ENCODE results near the gene PARD6A. TPM values are rescaled to one million over a fixed set of nuclear protein-coding genes. Genes with fewer than 3 reads are reported as not detected.

PARD6A gene
- total and polyA plus RNA-seq, 2 experiments from 2014 or later, result 0.71 to 1.1 TPM

DNA sequence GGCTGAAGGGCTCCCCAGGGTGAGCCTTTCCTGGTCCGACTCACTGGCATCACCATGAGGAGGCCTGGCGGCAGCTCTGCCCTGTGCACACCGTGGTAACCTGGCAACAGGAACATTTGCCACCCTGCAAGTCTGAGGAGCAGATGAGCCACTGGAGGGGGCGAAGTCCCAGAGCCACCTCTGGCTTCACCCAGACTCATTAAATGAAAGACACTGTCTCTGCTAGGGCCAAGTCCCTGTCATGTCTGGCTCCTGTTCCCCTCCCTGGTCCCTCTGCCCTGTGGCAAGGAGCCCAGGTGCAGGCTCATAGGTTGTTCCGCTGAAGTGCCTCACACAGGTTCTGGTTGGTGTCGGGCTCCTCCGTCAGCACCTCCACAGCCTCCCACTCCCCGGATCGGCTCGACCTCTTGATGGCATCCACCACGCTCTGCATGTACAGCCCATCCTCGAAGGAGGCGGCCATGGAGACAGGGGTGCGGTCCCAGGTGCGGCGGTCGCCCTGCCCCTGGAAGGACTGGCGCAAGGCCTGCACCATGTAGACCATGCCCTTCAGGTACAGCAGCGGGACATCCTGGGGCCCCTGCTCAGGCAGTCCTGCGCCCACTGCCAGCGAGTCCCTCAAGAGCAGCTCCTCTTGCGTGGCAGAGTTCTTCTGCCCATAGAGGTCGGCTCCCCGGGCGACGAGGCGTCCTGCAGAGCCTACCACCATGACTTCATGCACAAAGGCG is 14.3 kb downstream of the PARD6A start:
- Histone ChIP-seq H3K4me1 (ENCODE audit: low read depth) (no peaks in the 10 kb centered on the region), H3K27ac (no peak overlapping the region), H3K9me3 (ENCODE audit: low read depth) (no peaks in the 10 kb centered on the region), H3K27me3 (peaks cover 87% of the 10 kb centered on the region), H3K4me3 (no peak overlapping the region), H3K36me3 (no peaks in the 10 kb centered on the region)
- TF ChIP-seq CTCF (IDR thresholded peaks at IDR 0.05; ENCODE audit: low read depth, low read length), result no peak
- DNase-seq (ENCODE audit: low read depth in 1 of 2, low spot score in 1 of 2), result no peak

GRCh38 chr16:67675579-67675935 is 14.8 kb downstream of the PARD6A start:
- peaks cover 87% of the 10 kb centered on the region for H3K27me3 ChIP-seq
- no peaks in the 10 kb centered on the region for H3K4me1 ChIP-seq (ENCODE audit: low read depth)
- no peak overlapping the region for H3K4me3 ChIP-seq
- no peak for TF ChIP-seq CTCF (IDR thresholded peaks at IDR 0.05; ENCODE audit: low read depth, low read length)
- H3K27ac ChIP-seq, result no peak overlapping the region
- no peaks in the 10 kb centered on the region for H3K9me3 ChIP-seq (ENCODE audit: low read depth)
- no peaks in the 10 kb centered on the region for H3K36me3 ChIP-seq
- no peak for DNase-seq (ENCODE audit: low read depth in 1 of 2, low spot score in 1 of 2)

DNA sequence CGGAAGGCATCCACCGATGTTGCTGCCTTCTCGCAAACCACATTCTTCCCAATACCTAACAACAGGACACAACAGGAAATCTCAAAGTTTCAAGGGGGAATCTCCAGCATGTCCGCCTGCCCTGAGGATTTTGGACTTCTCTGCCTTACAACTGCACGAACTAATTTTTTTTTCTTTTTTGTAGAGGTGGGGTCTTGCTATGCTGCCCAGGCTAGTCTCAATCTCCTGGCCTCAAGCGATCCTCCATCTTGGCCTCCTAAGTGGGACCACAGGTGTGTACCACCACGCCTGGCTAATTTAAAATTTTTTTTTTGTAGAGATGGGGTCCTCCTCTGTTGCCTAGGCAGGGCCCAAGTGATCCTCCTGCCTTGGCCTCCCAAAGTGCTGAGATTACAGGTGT is 15.2 kb downstream of the PARD6A start:
- DNase-seq (ENCODE audit: low read depth in 1 of 2, low spot score in 1 of 2), result no peak
- Histone ChIP-seq H3K27ac (no peak overlapping the region), H3K36me3 (no peaks in the 10 kb centered on the region), H3K4me1 (ENCODE audit: low read depth) (no peaks in the 10 kb centered on the region), H3K4me3 (no peak overlapping the region), H3K9me3 (ENCODE audit: low read depth) (no peaks in the 10 kb centered on the region), H3K27me3 (peaks cover 87% of the 10 kb centered on the region)
- TF ChIP-seq CTCF (IDR thresholded peaks at IDR 0.05; ENCODE audit: low read depth, low read length), result no peak

DNA sequence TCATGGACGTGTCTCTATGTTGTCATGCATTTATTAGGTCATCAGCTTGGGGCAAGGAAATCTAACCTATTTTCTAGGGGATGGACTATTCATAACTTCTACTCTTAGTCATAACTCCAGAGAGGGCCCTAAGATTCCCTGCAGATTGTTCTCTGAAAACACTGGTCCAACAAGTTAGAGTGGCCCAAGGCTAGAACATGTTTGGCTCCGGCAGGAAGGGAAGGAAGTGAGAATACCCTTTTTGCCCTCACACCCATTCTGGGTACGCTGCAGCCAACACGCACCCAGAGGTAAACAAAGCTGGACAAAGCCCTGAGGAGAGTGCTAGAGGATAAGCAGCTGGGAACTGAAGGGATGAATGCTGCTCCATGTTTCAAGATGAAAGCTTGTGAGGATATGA is 15.8 kb downstream of the PARD6A start:
- no peaks in the 10 kb centered on the region for H3K36me3 ChIP-seq
- no peak for DNase-seq (ENCODE audit: low read depth in 1 of 2, low spot score in 1 of 2)
- H3K4me1 ChIP-seq (ENCODE audit: low read depth), result no peaks in the 10 kb centered on the region
- no peak overlapping the region for H3K27ac ChIP-seq
- H3K9me3 ChIP-seq (ENCODE audit: low read depth), result no peaks in the 10 kb centered on the region
- H3K27me3 ChIP-seq, result peaks cover 89% of the 10 kb centered on the region
- H3K4me3 ChIP-seq, result no peak overlapping the region
- TF ChIP-seq CTCF (IDR thresholded peaks at IDR 0.05; ENCODE audit: low read depth, low read length), result no peak

GRCh38 chr16:67676939-67677338 is 16.2 kb downstream of the PARD6A start:
- Histone ChIP-seq H3K9me3 (ENCODE audit: low read depth) (no peaks in the 10 kb centered on the region), H3K4me1 (ENCODE audit: low read depth) (no peaks in the 10 kb centered on the region), H3K27ac (no peak overlapping the region), H3K36me3 (no peaks in the 10 kb centered on the region), H3K4me3 (no peak overlapping the region), H3K27me3 (peaks cover 93% of the 10 kb centered on the region)
- TF ChIP-seq CTCF (IDR thresholded peaks at IDR 0.05; ENCODE audit: low read depth, low read length), result no peak
- DNase-seq (ENCODE audit: low read depth in 1 of 2, low spot score in 1 of 2), result no peak

Data from cardiac muscle cell (in vitro differentiated cells and primary cell).